Activated T-cell treated with anti-CD3 and anti-CD28 coated beads for 48 hours (primary cell): Measurements from ENCODE around the gene ACTMAP.
A peak's percentile ranks its signal among the peaks of the same experiment; 100 is the strongest.
"Not testable (repeated sequence)": the region's sequence is repeated elsewhere in the genome, so short reads cannot be mapped to it uniquely, and the experiment has no call there.

Source experiments
- DNase-seq: peaks from one replicate; pipeline ENCODE4 v3.0.0-alpha.2; 2020; ENCODE audit warnings: low read depth

The ACTMAP gene, protein sequence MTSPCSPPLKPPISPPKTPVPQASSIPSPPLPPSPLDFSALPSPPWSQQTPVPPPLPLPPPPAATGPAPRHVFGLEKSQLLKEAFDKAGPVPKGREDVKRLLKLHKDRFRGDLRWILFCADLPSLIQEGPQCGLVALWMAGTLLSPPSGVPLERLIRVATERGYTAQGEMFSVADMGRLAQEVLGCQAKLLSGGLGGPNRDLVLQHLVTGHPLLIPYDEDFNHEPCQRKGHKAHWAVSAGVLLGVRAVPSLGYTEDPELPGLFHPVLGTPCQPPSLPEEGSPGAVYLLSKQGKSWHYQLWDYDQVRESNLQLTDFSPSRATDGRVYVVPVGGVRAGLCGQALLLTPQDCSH

DNA sequence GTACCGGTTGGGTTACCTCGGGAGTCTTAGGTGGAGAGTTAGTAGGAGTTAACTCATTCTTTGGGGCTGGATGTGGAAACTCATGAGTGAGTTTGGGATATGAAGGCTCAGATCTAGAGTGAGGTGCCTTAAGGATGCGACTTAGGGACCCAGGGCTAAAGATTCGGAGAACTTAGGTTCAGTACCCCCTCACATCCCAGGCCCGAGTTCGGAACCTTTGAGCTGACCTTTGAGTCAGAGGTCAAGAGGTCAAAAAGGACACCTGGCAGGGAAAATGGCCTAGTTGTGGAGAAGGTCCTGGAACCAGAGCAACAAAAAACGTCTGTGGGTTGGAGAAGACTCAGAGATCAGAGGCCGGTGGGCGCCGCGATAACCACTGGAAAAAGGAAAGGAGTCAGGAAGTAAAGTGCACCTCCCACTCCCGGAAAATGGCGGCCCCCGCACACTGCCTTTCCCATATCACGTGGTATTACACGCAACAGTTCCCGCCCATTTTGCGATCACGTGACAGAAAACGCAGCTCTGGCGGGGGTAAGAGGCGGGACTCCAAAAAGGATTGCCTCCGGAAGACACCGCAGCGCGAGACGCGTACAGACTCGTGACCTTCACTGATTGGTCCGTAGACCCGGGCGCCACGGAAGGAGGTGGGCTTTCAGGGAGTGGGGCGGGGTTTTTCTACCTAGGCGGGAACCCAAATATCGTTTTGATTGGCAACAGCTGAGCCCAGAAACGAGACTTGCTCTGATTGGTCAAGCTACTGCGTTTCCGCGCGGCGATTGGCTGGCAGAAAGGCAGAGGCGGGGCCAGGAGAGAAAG is at the start of gene ACTMAP:
TSS of gene ACTMAP (minus strand) at position 420 of the 816 bp plus-strand sequence. CDS start 674 bp downstream, outside the sequence.
- peak; percentile 97 for DNase-seq

DNA sequence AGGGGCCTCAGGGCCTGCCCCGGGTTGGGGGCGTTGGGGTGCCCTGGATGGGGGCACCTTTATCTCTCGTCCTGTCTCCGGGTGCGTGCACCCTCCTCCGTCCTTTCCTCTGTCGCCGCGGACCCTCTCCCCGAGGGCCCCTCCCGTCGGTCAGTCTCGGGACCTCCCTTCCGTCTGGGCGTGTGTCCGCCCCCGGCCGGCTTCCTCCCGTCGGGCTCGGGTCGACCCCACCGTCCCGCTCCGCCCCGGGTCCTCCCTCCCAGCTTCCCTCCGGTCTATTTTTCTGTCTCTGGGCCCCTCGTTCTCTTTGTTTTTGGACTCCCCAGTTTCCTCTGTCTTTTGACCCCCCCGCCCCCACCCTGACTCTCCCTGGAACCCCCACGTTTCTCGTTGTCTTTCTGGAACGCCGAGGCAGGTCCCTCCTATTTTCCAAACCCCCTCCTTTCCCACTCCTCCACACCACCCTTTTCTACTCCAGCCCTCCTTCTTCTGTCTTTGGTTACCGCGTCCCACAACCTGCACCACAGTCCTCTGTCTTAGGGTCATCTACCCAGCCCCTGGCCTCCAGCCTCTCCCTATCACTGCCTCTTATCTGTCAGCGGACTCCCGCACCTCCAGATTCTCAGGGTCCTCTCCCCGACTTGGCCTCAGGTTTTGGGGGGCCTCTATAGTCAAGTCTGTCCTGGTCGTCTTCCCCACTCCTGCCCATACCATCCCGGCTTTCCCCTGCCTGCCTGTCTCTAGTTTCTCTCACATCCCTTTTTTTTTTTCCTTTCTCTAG is 49.5 kb upstream of the ACTMAP start:
- DNase-seq, result no peak

DNA sequence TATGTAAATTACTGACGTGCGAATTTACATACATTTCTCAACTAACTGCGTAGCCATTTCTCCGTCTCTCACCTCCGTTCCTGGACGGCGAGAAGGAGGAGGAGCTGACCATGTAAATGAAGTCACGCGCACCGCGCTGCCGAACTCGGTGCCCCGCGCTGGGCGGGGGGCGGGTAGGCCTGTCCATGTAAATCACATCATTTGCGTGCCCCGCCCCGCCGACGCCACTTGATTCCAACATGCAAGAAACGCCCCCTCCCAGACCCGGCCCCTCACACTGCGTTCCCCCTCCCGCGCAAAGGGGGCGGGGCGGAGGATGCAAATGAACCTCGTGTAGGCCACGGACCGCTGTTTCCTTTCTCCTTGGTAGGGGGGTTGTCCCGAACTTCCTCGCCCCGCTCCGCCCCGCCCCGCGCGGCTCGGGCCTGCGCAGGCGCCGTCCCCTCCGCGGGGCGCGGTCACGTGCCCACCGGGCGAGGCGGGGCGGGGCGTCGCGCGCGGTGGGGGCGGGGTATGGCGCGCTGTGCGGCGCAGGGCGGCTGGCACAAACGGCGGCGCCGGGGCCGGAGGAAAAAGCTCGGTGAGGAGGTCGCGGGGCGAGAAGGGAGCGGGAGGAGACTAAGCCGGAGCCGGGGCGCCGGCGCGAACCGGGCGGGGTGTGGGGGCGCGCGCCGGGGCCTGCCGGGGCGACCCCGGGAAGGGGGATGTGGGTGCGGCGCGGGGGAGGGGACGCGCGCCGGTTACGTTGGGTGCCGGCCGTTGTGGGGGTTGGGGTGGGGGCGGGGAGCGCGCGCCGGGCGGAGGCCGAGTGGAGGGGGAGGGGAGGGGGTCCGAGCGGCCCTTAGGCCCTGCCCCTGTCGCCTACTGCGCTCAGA is 48.6 kb upstream of the ACTMAP start, which contains the start of gene EGLN2:
TSS of gene EGLN2 (plus strand) at position 509 of the 875 bp plus-strand sequence. CDS start 1,382 bp downstream, outside the sequence.
- DNase-seq, result peak; percentile 100

DNA sequence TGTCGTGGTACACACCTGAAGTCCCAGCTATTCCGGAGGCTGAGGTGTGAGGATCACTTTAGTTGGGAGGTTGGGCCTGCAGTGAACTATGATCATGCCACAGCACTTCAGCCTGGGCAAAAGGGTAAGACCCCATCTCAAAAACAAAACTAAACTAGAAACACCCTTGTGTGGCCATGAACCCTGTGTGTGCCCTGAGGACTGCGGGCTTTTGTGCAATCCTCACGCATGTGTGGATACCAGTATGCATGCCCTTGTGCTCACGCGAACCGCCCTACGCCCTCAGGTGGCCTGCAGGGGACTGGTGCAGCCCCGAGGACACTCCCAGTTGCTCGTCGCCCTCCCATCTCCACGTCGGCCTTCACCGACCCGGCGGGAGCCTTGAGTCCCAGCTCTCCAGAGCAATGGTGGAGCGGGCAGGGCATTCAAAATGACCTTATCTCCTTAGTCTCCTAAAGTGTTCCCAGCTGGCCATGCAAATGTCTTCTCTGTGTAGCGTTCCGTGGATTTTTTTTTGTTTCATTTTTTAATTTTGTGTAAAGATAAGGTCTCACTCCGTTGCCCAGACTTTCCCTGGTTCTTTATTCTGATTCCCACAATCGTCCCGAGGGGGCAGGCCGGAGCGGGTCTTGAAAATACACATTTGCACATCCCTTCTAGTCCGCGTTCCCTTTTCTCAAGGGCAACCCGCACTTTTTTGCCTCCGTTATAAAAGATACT is 47.8 kb upstream of the ACTMAP start:
- peak; percentile 57 for DNase-seq

DNA sequence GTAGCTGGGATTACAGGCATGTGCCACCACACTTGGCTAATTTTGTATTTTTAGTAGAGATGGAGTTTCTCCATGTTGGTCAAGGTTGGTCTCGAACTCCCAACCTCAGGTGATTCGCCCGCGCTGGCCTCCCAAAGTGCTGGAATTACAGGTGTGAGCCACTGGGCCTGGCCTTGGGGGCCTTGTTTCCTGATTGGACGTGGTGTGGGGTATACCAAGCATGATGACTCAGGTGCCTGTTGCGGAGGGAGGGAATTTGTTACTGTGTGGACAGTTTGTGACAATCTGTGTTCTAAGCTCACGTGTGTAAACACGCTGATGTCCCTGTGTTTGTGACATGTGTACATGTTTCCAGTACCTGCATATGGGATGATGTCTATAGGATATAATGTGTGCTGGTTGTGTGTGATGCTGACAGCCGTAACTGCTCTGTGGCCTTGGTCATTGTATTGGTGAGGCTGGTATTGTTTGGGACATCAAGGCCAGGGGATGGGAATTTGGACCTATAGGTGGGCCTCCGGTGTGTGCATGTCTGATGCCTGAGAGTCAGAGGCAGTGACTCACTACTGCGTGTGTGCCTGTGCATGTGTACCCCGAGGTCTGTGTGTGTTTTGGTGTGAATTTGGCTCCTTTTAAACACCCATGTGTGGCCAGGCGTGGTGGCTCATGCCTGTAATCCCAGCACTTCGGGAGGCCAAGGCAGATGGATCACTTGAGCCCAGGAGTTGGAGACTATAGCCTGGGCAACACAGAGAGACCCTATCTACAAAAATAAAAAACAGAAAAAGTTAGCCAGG is 47.1 kb upstream of the ACTMAP start:
- DNase-seq, result no peak

DNA sequence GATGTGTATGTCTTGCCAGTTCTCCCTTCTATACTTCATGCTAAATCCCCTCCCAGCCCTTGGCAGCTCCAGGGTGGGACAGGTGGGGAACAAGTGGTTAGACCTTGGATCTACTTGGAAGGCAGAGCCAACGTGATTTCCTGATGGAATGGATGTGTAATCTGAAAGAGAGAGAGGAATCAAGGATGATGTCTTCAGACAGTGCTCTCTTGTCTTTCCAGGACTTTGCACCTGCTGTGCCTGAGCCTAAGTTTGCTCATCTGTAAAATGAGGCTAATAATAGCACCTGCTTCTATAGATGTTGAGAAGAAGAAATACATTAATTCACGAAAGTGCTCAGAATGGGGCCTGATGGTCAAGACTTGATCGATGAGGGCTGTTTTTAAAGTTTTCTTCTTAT is 41.7 kb upstream of the ACTMAP start:
- DNase-seq, result no peak

DNA sequence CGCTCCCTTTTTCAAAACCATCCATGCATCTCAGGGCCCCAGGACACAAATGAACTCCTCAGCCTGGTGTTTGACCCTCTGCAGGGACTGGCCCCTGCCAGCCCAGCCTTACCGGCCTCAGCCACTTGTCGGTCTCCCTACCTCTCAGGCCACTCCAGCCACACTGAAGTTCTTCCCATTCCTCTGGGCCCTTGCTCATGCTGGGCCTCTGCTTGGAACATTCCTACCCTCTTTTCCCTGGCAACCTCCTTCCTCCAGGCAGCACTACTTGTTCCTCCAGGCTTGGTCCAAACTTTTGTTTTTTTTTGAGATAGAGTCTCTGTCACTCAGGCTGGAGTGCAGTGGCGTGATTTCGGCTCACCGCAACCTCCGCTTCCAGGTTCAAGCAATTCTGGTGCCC is 41.1 kb upstream of the ACTMAP start:
- no peak for DNase-seq

DNA sequence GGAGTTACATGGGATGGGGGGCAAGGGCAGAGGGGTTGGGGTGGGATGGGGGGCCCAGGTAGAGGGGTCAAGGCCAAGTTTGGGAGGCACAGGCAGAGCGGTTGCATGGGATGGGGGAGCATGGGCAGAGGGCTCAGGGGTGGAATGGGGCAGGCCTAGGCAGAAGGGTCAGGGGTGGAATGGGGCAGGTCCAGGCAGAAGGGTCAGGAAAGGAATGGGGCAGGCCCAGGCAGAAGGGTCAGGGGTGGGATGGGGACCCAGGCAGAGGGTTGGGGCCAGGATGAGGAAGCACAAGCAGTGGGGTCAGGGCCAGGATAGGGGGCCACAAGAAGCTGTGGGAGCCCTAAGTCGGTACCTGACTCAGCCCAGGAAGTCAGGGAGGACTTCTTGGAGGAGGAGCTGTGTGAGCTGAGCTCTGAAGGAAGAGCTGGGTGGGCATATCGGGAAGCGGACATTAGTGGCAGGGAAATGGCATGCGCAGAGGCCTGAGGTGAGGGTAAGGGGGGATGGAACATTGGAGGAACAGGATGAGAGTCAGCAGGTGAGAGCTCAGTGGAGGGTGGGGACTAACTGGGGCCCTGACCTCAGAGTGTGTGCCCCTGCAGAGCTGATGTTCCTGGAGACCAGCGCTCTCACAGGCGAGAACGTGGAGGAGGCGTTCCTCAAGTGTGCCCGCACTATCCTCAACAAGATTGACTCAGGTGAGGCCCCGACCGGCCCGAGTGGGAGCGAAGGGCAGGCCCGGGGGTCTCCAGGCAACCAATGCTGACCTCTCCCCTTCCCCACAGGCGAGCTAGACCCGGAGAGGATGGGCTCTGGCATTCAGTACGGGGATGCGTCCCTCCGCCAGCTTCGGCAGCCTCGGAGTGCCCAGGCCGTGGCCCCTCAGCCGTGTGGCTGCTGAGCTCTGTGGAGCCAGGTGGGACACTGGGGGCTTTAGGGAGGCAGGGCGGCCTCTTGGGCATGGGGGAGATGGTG is 36.1 kb upstream of the ACTMAP start:
- DNase-seq, result no peak

DNA sequence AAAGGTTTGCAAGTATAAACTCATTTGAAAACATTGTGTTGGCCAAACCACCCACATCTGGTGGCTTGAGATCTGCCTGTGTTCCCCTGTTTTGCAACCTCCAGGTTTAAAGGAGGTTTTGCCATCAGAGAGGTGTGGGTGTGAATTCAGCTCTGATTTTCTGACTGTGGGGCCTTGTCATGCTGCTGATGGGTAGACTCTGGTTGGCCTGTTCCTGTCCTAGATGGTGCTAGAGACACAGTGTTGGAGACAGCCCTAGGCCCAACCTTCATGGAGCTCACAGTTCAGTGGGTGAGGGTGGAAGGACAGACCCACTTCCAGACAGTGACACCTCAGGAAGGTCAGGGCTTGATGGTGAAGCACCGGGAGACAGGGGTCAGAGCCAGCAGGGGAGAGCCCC is 35.2 kb upstream of the ACTMAP start:
- no peak for DNase-seq

DNA sequence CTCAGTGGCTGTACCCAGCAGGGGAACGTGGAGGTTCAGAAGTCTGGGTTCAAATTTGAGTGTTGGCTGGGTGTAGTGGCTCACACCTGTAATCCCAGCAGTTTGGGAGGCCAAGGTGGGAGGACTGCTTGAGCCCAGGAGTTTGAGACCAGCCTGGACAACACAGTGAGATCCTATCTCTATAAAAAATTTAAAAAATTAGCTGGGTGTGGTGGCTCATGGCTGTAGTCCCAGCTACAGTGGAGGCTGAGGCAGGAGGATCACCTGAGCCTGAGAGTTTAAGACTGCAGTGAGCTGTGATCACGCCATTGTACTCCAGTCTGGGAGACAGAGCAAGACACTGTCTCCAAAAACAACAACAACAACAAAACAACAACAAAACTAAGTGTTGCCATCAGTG is 33.9 kb upstream of the ACTMAP start:
- DNase-seq, result not testable (repeated sequence)

DNA sequence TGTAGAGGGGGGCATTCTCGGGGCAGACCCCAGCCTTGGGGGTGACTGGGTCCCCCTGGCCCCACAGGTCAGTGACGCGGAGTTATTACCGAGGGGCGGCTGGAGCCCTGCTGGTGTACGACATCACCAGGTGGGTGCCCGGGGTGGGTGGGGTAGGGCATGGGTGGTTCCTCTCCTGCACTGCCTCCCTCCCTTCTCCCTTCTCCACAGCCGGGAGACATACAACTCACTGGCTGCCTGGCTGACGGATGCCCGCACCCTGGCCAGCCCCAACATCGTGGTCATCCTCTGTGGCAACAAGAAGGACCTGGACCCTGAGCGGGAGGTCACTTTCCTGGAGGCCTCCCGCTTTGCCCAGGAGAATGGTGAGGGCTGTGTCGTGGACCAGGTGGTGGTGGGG is 33.4 kb upstream of the ACTMAP start:
- no peak for DNase-seq

DNA sequence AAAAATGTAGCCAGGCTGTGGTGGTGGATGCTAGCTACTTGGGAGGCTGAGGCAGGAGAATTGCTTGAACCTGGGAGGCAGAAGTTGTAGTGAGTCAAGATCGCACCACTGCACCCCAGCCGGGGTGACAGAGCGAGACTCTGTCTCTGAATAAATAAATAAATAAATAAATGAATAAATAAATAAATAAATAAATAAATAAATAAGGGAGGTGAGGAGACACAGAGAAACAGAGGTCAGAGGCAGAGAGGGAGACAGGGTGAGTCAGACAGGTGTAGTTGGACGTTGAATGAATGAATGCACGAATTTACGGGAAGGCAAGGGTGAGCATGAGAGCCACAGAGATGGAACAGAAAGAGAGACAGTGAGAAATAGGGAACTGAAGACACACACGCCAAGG is 30.9 kb upstream of the ACTMAP start:
- no peak for DNase-seq

DNA sequence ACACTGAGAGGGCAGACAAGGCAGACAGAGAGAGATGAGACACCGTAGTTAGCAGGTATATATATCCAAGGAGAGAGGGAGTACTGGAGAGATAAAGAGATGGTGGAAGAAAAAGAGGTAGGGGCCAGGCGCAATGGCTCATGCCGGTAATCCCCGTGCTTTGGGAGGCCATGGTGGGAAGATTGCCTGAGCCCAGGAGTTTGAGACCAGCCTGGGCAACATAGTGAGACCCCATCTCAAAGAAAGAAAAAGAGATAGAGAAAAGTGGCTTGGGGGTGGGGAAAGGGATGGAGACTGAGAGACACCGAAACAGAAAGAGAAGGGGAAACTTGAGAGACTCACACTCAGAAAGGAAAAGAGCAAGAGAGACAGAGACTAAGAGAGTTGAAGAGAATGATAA is 30.3 kb upstream of the ACTMAP start:
- DNase-seq, result no peak

DNA sequence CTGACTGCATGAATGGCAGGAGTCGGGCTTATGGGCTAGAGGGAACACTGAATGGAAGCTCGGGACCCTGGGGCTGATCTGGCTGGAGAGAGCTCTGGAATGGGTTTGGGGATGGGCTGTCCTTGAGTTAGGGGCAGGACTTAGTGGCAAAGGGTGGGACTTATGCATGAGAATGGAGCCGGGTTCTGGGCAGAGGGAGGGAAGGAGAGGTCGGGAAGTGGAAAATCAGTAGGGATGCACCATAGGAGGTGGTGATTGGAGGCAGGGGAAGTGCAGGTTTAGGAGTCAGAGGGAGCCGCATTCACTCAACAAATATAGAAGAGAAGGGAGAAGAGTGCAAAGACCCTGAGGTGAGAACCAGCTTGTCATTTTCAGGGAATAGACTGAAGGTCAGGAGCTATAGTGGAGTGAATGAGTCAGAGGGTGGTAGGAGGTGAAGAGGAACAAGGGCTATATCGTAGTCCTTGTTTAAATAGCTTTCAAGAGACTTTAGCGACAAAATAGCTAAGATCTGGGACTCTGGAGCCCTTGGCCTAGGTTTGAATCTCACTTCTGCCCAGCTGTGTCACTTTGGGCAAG is 28.5 kb upstream of the ACTMAP start:
- DNase-seq, result no peak

DNA sequence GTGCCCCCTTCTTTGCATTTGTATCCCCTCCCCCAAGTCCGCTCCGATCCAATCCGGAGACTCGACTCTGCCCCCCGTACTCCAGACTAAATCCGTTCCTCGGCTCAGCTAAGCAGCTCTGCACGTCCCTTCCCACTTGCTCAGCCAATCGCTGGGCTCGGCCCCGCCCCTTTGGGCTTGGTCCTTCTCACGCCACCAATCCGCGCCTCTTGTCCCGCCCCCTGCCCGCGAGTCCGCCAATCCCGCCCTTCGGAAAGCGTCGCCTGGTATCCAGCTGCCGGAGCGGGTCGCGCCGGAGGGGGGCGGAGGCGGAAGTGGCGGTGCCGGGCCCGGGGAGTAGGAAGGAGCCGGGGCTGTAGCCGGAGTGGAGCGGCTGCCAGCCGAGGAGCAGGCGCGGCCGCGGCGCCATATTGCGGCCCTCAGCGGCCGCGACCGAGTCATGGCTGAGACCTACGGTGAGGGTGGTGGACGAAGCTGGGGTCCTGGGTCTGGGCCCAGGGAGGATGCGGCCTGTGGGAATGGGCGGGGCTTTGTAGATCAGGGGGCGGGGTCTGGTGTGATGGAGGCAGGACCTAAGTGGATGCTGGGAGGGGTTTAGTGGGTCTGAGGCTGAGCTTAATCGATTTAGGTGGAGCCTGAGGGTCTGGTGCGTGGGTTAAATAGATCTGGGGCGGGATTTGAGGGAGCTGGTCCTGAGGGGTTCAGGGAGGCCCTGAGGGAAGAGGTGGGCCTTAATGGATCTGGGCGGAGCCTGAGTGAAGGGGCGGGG is 27.8 kb upstream of the ACTMAP start, which contains the start of gene RAB4B:
TSS of gene RAB4B (plus strand) at position 311 of the 769 bp plus-strand sequence. CDS start at position 440, 129 bp downstream.
- DNase-seq, result peak; percentile 100

DNA sequence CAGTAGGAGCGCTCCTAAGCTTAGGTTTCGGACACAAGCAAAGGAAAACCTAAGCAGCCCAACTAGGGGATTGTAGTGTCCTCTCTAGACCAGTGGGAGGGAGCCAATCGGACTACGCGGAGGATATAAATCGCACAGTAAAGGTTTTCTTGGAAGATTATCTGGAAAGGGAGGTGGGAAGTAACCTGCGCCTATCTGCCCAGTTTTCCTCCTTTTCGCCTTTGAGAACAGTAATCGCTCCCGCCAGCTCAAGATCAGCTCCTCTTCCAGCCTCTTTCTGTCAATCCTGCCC is 27.3 kb upstream of the ACTMAP start:
- DNase-seq, result no peak

DNA sequence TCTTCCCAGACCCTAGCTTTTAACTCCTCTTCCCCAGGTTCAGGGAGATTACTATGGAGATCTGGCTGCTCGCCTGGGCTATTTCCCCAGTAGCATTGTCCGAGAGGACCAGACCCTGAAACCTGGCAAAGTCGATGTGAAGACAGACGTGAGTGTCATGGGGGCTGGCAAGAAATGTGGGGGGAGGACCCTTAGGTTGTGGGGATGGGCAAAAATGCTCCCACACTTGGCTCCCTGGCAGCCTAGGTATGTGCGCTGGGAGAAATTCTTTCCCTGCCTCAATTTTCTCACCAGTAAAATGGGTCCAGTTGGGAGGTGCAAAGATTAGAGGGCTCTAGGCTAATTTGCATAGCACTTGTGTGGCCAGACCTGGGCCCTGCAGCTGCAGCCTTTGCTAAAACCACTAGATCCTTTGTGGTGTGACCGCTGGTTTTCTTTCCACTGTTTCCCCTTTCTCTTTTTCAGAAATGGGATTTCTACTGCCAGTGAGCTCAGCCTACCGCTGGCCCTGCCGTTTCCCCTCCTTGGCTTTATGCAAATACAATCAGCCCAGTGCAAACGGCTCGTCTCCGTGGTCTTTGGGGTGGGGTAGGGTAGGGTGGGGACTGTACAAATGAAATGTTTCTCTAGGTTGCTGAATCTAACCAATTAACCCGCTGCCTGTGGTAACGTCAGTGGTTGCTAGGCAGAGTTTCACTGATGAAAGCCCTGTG is 26.8 kb upstream of the ACTMAP start:
- peak; percentile 79 for DNase-seq
